ENCODE data around the gene NFATC2. TPM values are rescaled to one million over a fixed set of nuclear protein-coding genes. Genes with fewer than 3 reads are reported as not detected.

The NFATC2 gene
- total RNA-seq, 1 donor from 2014 or later, result 0.89 TPM

- no peak overlapping the region for H3K4me3 Mint-ChIP-seq (ENCODE audit: unreplicated experiment)
- TF ChIP-seq CTCF (IDR thresholded peaks at IDR 0.05), result no peak
- no peaks in the 10 kb centered on the region for H3K36me3 Mint-ChIP-seq (ENCODE audit: unreplicated experiment)
- no peaks in the 10 kb centered on the region for H3K9me3 Mint-ChIP-seq (ENCODE audit: unreplicated experiment)
- no peak for DNase-seq (ENCODE audit: extremely low spot score, unreplicated experiment)
- H3K27ac Mint-ChIP-seq (ENCODE audit: unreplicated experiment), result no peak overlapping the region
- peaks cover 53% of the 10 kb centered on the region for H3K4me1 Mint-ChIP-seq (ENCODE audit: unreplicated experiment)
- H3K27me3 Mint-ChIP-seq (ENCODE audit: unreplicated experiment), result no peaks in the 10 kb centered on the region
Observed at GRCh38 chr20:51508158-51508557, 34.4 kb downstream of the NFATC2 start.

- Mint-ChIP-seq H3K36me3 (ENCODE audit: unreplicated experiment) (no peaks in the 10 kb centered on the region), H3K4me3 (ENCODE audit: unreplicated experiment) (no peak overlapping the region), H3K27ac (ENCODE audit: unreplicated experiment) (peak overlapping the region; percentile 32), H3K4me1 (ENCODE audit: unreplicated experiment) (peaks cover 50% of the 10 kb centered on the region), H3K27me3 (ENCODE audit: unreplicated experiment) (peaks cover under 1% of the 10 kb centered on the region), H3K9me3 (ENCODE audit: unreplicated experiment) (no peaks in the 10 kb centered on the region)
- TF ChIP-seq CTCF (IDR thresholded peaks at IDR 0.05), result no peak
- DNase-seq (ENCODE audit: extremely low spot score, unreplicated experiment), result no peak
Observed at GRCh38 chr20:51507216-51508036, 35.1 kb downstream of the NFATC2 start.

- no peak overlapping the region for H3K4me3 Mint-ChIP-seq (ENCODE audit: unreplicated experiment)
- peaks cover 3% of the 10 kb centered on the region for H3K27me3 Mint-ChIP-seq (ENCODE audit: unreplicated experiment)
- H3K9me3 Mint-ChIP-seq (ENCODE audit: unreplicated experiment), result no peaks in the 10 kb centered on the region
- H3K4me1 Mint-ChIP-seq (ENCODE audit: unreplicated experiment), result peaks cover 45% of the 10 kb centered on the region
- H3K36me3 Mint-ChIP-seq (ENCODE audit: unreplicated experiment), result no peaks in the 10 kb centered on the region
- no peak for TF ChIP-seq CTCF (IDR thresholded peaks at IDR 0.05)
- H3K27ac Mint-ChIP-seq (ENCODE audit: unreplicated experiment), result no peak overlapping the region
- DNase-seq (ENCODE audit: extremely low spot score, unreplicated experiment), result no peak
Observed at GRCh38 chr20:51506527-51507215, 35.8 kb downstream of the NFATC2 start.

- no peak for TF ChIP-seq CTCF (IDR thresholded peaks at IDR 0.05)
- H3K36me3 Mint-ChIP-seq (ENCODE audit: unreplicated experiment), result no peaks in the 10 kb centered on the region
- peaks cover 3% of the 10 kb centered on the region for H3K27me3 Mint-ChIP-seq (ENCODE audit: unreplicated experiment)
Observed at GRCh38 chr20:51505566-51505965, 37.0 kb downstream of the NFATC2 start.

GRCh38 chr20:51503376-51503775 is 39.1 kb downstream of the NFATC2 start:
- Mint-ChIP-seq H3K4me3 (ENCODE audit: unreplicated experiment) (no peak overlapping the region), H3K4me1 (ENCODE audit: unreplicated experiment) (peaks cover 14% of the 10 kb centered on the region), H3K9me3 (ENCODE audit: unreplicated experiment) (no peaks in the 10 kb centered on the region), H3K36me3 (ENCODE audit: unreplicated experiment) (no peaks in the 10 kb centered on the region), H3K27me3 (ENCODE audit: unreplicated experiment) (peaks cover 8% of the 10 kb centered on the region), H3K27ac (ENCODE audit: unreplicated experiment) (no peak overlapping the region)
- no peak for TF ChIP-seq CTCF (IDR thresholded peaks at IDR 0.05)
- DNase-seq (ENCODE audit: extremely low spot score, unreplicated experiment), result no peak

More at GRCh38 chr20:51505566-51505965, 37.0 kb downstream of the NFATC2 start:
- no peak overlapping the region for H3K4me3 Mint-ChIP-seq (ENCODE audit: unreplicated experiment)
- peaks cover 36% of the 10 kb centered on the region for H3K4me1 Mint-ChIP-seq (ENCODE audit: unreplicated experiment)
- H3K27ac Mint-ChIP-seq (ENCODE audit: unreplicated experiment), result no peak overlapping the region
- no peak for DNase-seq (ENCODE audit: extremely low spot score, unreplicated experiment)
- no peaks in the 10 kb centered on the region for H3K9me3 Mint-ChIP-seq (ENCODE audit: unreplicated experiment)

Measured in osteocyte (in vitro differentiated cells).